GM12875 (cell line): ENCODE measurements around the gene SMURF1.
"Not testable (repeated sequence)": the region's sequence is repeated elsewhere in the genome, so short reads cannot be mapped to it uniquely, and the experiment has no call there.

Experiments used
- H3K4me3 ChIP-seq: one replicate; pipeline ENCODE4 v1.5.1; 2011; ENCODE audit warnings: low read depth, low read length, control low read depth
- CTCF ChIP-seq: IDR thresholded peaks from 2 replicates; pipeline ENCODE4 v1.5.1; 2011; ENCODE audit warnings: low read depth, mild to moderate bottlenecking, control low read depth, inconsistent platforms, low read length, moderate library complexity, borderline replicate concordance; ENCODE audit not compliant: insufficient read depth

Gene SMURF1

GRCh38 chr7:99104631-99105030 lies 39.3 kb downstream of the SMURF1 start:
- H3K4me3 ChIP-seq: no peak overlapping the region
- TF ChIP-seq CTCF: no peak

GRCh38 chr7:99103836-99104235 lies 40.1 kb downstream of the SMURF1 start:
- H3K4me3 ChIP-seq: not testable (repeated sequence)

- no peak overlapping the region for H3K4me3 ChIP-seq
- no peak for TF ChIP-seq CTCF
Observed at GRCh38 chr7:99102809-99103690, 40.9 kb downstream of the SMURF1 start.

- no peak overlapping the region for H3K4me3 ChIP-seq
- TF ChIP-seq CTCF: no peak
Observed at GRCh38 chr7:99102361-99102760, 41.5 kb downstream of the SMURF1 start.

GRCh38 chr7:99101516-99101915 lies 42.4 kb downstream of the SMURF1 start:
- H3K4me3 ChIP-seq: not testable (repeated sequence)

GRCh38 chr7:99099499-99100077 lies 44.3 kb downstream of the SMURF1 start:
- no peak overlapping the region for H3K4me3 ChIP-seq
- TF ChIP-seq CTCF: no peak

- no peak overlapping the region for H3K4me3 ChIP-seq
- TF ChIP-seq CTCF: no peak
Observed at GRCh38 chr7:99098824-99099498, 44.9 kb downstream of the SMURF1 start.

- no peak for TF ChIP-seq CTCF
Observed at GRCh38 chr7:99098286-99098823, 45.6 kb downstream of the SMURF1 start.

More at GRCh38 chr7:99098286-99098823, 45.6 kb downstream of the SMURF1 start:
- no peak overlapping the region for H3K4me3 ChIP-seq
